ENCODE results near the gene ADAMTS7. TPM values are rescaled to one million over a fixed set of nuclear protein-coding genes. Genes with fewer than 3 reads are reported as not detected.

The ADAMTS7 gene
- total and polyA plus RNA-seq, 2 donors (not counting 3 experiments of a cell fraction or from before 2014, with no cell fraction given): 49.6 to 64.7 TPM

GRCh38 chr15:78797951-78798350 is 13.3 kb downstream of the ADAMTS7 start:
- Histone ChIP-seq H3K4me2 (ENCODE audit: insufficient read depth, low read length) (no peak overlapping the region), H3K79me2 (ENCODE audit: control insufficient read depth, insufficient read depth, low read length) (no peaks in the 10 kb centered on the region), H4K20me1 (replicated peaks; ENCODE audit: control insufficient read depth, extremely low read depth, insufficient read depth, low read length) (no peaks in the 10 kb centered on the region), H3K27me3 (ENCODE audit: control insufficient read depth in 2 of 2, insufficient read depth in 2 of 2, low read length in 2 of 2) (no peaks in the 10 kb centered on the region), H2AFZ (ENCODE audit: low read depth, low read length) (no peak overlapping the region), H3K4me3 (replicated peaks in 1 of 3; ENCODE audit: insufficient read depth in 1 of 3, low read depth in 1 of 3, low read length in 3 of 3) (no peak overlapping the region), H3K9me1 (replicated peaks; ENCODE audit: control insufficient read depth, extremely low read depth, insufficient read depth, low read length) (no peaks in the 10 kb centered on the region), H3K27ac (ENCODE audit: insufficient read depth, low read depth, low read length) (no peak overlapping the region), H3K4me1 (ENCODE audit: control insufficient read depth, extremely low read depth, insufficient read depth, low read length) (no peaks in the 10 kb centered on the region), H3K9me3 (replicated peaks; ENCODE audit: control insufficient read depth, insufficient read depth, low read length) (no peaks in the 10 kb centered on the region), H3K36me3 (ENCODE audit: control insufficient read depth in 2 of 2, extremely low read depth in 1 of 2, insufficient read depth in 2 of 2, low read length in 2 of 2) (peaks cover 0 to 14% of the 10 kb centered on the region in 2 experiments), H3K9ac (replicated peaks; ENCODE audit: extremely low read depth, insufficient read depth, low read length) (no peak overlapping the region)
- intact Hi-C loops (cut with micrococcal nuclease): loop anchor here (1.0 kb wide), 1 partner anchor 10 kb away; no protein-coding TSS in a partner anchor
- DNase-seq (ENCODE audit: low read depth, low spot score): no peak
- no peak for TF ChIP-seq POLR2AphosphoS5 (IDR thresholded peaks at IDR 0.05; ENCODE audit: insufficient read depth, low read depth, low read length)
- TF ChIP-seq GATA2 (IDR thresholded peaks at IDR 0.05; ENCODE audit: insufficient read depth, insufficient read length, low read depth, low read length): no peak
- no peak for TF ChIP-seq EZH2 (IDR thresholded peaks at IDR 0.05; ENCODE audit: borderline replicate concordance, low read depth, low read length, severe bottlenecking)
- no peak for TF ChIP-seq POLR2A (IDR thresholded peaks at IDR 0.05; ENCODE audit: low read depth, low read length)
- TF ChIP-seq FOS (IDR thresholded peaks at IDR 0.05; ENCODE audit: borderline replicate concordance, insufficient read depth, low read length): no peak
- no peak for TF ChIP-seq MYC (IDR thresholded peaks at IDR 0.05; ENCODE audit: low read depth, low read length)
- TF ChIP-seq MAX (IDR thresholded peaks at IDR 0.05; ENCODE audit: insufficient read depth, insufficient read length): no peak
- TF ChIP-seq, protein P1, sequence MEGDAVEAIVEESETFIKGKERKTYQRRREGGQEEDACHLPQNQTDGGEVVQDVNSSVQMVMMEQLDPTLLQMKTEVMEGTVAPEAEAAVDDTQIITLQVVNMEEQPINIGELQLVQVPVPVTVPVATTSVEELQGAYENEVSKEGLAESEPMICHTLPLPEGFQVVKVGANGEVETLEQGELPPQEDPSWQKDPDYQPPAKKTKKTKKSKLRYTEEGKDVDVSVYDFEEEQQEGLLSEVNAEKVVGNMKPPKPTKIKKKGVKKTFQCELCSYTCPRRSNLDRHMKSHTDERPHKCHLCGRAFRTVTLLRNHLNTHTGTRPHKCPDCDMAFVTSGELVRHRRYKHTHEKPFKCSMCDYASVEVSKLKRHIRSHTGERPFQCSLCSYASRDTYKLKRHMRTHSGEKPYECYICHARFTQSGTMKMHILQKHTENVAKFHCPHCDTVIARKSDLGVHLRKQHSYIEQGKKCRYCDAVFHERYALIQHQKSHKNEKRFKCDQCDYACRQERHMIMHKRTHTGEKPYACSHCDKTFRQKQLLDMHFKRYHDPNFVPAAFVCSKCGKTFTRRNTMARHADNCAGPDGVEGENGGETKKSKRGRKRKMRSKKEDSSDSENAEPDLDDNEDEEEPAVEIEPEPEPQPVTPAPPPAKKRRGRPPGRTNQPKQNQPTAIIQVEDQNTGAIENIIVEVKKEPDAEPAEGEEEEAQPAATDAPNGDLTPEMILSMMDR (IDR thresholded peaks at IDR 0.05; ENCODE audit: extremely low read depth in 1 of 2, insufficient read depth in 1 of 2, low read depth in 1 of 2, low read length in 2 of 2): no peak
- no peak for TF ChIP-seq JUN (IDR thresholded peaks at IDR 0.05; ENCODE audit: borderline replicate concordance, insufficient read depth, insufficient read length, low read depth)
- no TSS peak for BruUV-seq (replicated peaks)
- no peak for FAIRE-seq
- ChIA-PET POLR2A (no interaction called here), CTCF (interaction anchor here (1.2 kb wide), 1 partner anchor 11 kb away, joined by 3 read pairs; no protein-coding TSS in a partner anchor)
- dilution Hi-C loops (cut with MboI; ENCODE audit: extremely low pct_ligation_motif_present, low sequenced_read_pairs): no loop called here

Data from endothelial cell of umbilical vein (primary cell).